ENCODE results near the gene NEK6. TPM values are rescaled to one million over a fixed set of nuclear protein-coding genes. Genes with fewer than 3 reads are reported as not detected.

The NEK6 gene
- total RNA-seq, 1 donor from 2014 or later = 24.4 TPM

GRCh38 chr9:124268661-124269060 is 10.9 kb downstream of the NEK6 start:
- Mint-ChIP-seq H3K36me3 (ENCODE audit: insufficient read depth) (no peaks in the 10 kb centered on the region), H3K4me1 (ENCODE audit: low read depth) (peaks cover 7% of the 10 kb centered on the region)

GRCh38 chr9:124269556-124269955 is 11.8 kb downstream of the NEK6 start:
- peaks cover 6% of the 10 kb centered on the region for H3K4me1 Mint-ChIP-seq (ENCODE audit: low read depth)
- no peak overlapping the region for H3K4me3 Mint-ChIP-seq (ENCODE audit: low read depth)
- TF ChIP-seq CTCF (IDR thresholded peaks at IDR 0.05; ENCODE audit: unreplicated experiment) = no peak
- H3K9me3 Mint-ChIP-seq (ENCODE audit: low read depth) = no peaks in the 10 kb centered on the region
- H3K27ac Mint-ChIP-seq = no peak overlapping the region
- H3K36me3 Mint-ChIP-seq (ENCODE audit: insufficient read depth) = no peaks in the 10 kb centered on the region
- DNase-seq (ENCODE audit: low spot score, unreplicated experiment) = no peak
- H3K27me3 Mint-ChIP-seq = no peaks in the 10 kb centered on the region

More at GRCh38 chr9:124268661-124269060, 10.9 kb downstream of the NEK6 start:
- Mint-ChIP-seq H3K4me3 (ENCODE audit: low read depth) (no peak overlapping the region), H3K27me3 (no peaks in the 10 kb centered on the region), H3K27ac (no peak overlapping the region), H3K9me3 (ENCODE audit: low read depth) (no peaks in the 10 kb centered on the region)
- no peak for TF ChIP-seq CTCF (IDR thresholded peaks at IDR 0.05; ENCODE audit: unreplicated experiment)
- no peak for DNase-seq (ENCODE audit: low spot score, unreplicated experiment)

- H3K9me3 Mint-ChIP-seq (ENCODE audit: low read depth) = no peaks in the 10 kb centered on the region
- H3K27ac Mint-ChIP-seq = no peak overlapping the region
- no peak for DNase-seq (ENCODE audit: low spot score, unreplicated experiment)
Measured at GRCh38 chr9:124270504-124271335, 13.0 kb downstream of the NEK6 start.

DNA sequence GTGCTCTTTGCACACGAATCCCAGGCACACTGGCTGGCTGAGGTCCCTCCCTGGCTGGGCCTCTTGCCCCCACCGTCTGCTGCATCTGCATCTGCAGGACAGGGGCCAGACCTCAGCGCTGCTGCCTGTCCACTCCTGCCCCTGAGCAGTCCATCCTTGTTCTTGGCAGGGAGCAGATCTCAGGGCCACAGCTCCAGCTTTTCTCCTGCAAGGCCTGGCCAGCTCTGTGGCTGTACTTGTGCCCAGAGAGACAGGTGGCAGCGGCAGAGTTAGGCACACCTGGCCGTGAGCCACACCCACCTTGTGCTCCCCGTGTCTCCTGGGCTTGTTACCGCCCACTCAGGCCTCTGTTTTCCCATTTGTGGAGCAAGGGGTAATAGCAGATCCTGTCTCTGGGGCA is 13.9 kb downstream of the NEK6 start:
- Mint-ChIP-seq H3K36me3 (ENCODE audit: insufficient read depth) (no peaks in the 10 kb centered on the region), H3K27me3 (no peaks in the 10 kb centered on the region), H3K9me3 (ENCODE audit: low read depth) (no peaks in the 10 kb centered on the region), H3K4me3 (ENCODE audit: low read depth) (no peak overlapping the region), H3K27ac (no peak overlapping the region), H3K4me1 (ENCODE audit: low read depth) (peaks cover 4% of the 10 kb centered on the region)
- no peak for DNase-seq (ENCODE audit: low spot score, unreplicated experiment)
- TF ChIP-seq CTCF (IDR thresholded peaks at IDR 0.05; ENCODE audit: unreplicated experiment) = no peak

More at GRCh38 chr9:124270504-124271335, 13.0 kb downstream of the NEK6 start:
- no peaks in the 10 kb centered on the region for H3K36me3 Mint-ChIP-seq (ENCODE audit: insufficient read depth)
- H3K4me3 Mint-ChIP-seq (ENCODE audit: low read depth) = no peak overlapping the region
- no peaks in the 10 kb centered on the region for H3K27me3 Mint-ChIP-seq
- no peak for TF ChIP-seq CTCF (IDR thresholded peaks at IDR 0.05; ENCODE audit: unreplicated experiment)
- peaks cover 4% of the 10 kb centered on the region for H3K4me1 Mint-ChIP-seq (ENCODE audit: low read depth)

DNA sequence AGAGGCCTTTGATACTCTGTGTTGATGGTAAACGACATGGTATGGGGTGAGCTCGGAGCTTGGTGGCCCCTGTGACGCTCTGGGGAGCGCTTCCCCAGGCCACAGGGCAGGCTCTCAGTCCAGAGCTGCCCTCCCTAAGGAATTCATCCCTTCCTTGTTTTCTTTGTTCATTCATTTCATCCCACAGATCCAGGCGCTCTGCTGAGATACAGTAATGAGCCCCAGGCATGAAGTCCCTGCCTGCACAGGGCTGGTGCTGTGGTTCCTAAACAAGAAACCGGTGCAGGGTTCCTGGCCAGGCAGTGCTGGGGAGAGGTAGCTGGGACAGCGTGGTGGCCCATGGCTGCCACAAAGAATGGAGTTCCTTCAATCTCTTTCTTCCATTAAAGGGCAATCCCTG is 14.4 kb downstream of the NEK6 start:
- no peak for TF ChIP-seq CTCF (IDR thresholded peaks at IDR 0.05; ENCODE audit: unreplicated experiment)
- Mint-ChIP-seq H3K4me1 (ENCODE audit: low read depth) (peaks cover 1% of the 10 kb centered on the region), H3K9me3 (ENCODE audit: low read depth) (no peaks in the 10 kb centered on the region), H3K27me3 (no peaks in the 10 kb centered on the region), H3K36me3 (ENCODE audit: insufficient read depth) (no peaks in the 10 kb centered on the region), H3K4me3 (ENCODE audit: low read depth) (no peak overlapping the region), H3K27ac (no peak overlapping the region)
- DNase-seq (ENCODE audit: low spot score, unreplicated experiment) = no peak

Data from progenitor cell of endocrine pancreas (in vitro differentiated cells).